HFFc6 (cell line): ENCODE results near the gene SPZ1. TPM values are rescaled to one million over a fixed set of nuclear protein-coding genes. Genes with fewer than 3 reads are reported as not detected.

Source experiments
- DNase-seq: peaks from one replicate; pipeline ENCODE4 v3.0.0-alpha.2; 2018
- H3K27ac Mint-ChIP-seq: 2 replicates; pipeline ENCODE4 v1.8.0; 2020; ENCODE audit warnings: mild to moderate bottlenecking, mixed read lengths
- H3K27me3 Mint-ChIP-seq: 2 replicates; pipeline ENCODE4 v1.8.0; 2021; ENCODE audit warnings: mild to moderate bottlenecking, moderate library complexity, mixed read lengths; ENCODE audit not compliant: insufficient read depth
- H3K36me3 Mint-ChIP-seq: 2 replicates; pipeline ENCODE4 v1.8.0; 2021; ENCODE audit warnings: low read depth, mixed read lengths
- H3K4me1 Mint-ChIP-seq: 2 replicates; pipeline ENCODE4 v1.8.0; 2020; ENCODE audit warnings: low read depth, mixed read lengths
- H3K4me3 Mint-ChIP-seq: 2 replicates; pipeline ENCODE4 v1.8.0; 2020; ENCODE audit warnings: mild to moderate bottlenecking, moderate library complexity, mixed read lengths
- H3K9me3 Mint-ChIP-seq: 2 replicates; pipeline ENCODE4 v1.8.0; 2020; ENCODE audit warnings: mild to moderate bottlenecking, mixed read lengths
- total RNA-seq, 6 experiments: library from RNA; stranded (reverse); fragmentation: NEBNext Ultra II Directional; extraction: Animal tissue kit (Norgen Biotek cat#: 25700); gene quantifications; 2 replicates in 1 of 6; 3 replicates in 5 of 6; pipeline ENCODE4 v1.2.3, GENCODE V29; 2021
- TF ChIP-seq, protein P1 (sequence below): fragments of 200-600 bp; sonication (generic); IDR thresholded peaks from 2 replicates; pipeline ENCODE4 v1.5.0; 2021; ENCODE audit warnings: antibody characterized with exemption, mild to moderate bottlenecking

Gene SPZ1
- total RNA-seq, 6 experiments from 2014 or later, result not detected

GRCh38 chr5:80283360-80283759 is 36.4 kb upstream of the SPZ1 start:
- no peaks in the 10 kb centered on the region for H3K36me3 Mint-ChIP-seq
- H3K27ac Mint-ChIP-seq, result no peak overlapping the region
- no peaks in the 10 kb centered on the region for H3K4me1 Mint-ChIP-seq
- H3K4me3 Mint-ChIP-seq, result no peak overlapping the region
- no peaks in the 10 kb centered on the region for H3K9me3 Mint-ChIP-seq
- TF ChIP-seq, protein P1, sequence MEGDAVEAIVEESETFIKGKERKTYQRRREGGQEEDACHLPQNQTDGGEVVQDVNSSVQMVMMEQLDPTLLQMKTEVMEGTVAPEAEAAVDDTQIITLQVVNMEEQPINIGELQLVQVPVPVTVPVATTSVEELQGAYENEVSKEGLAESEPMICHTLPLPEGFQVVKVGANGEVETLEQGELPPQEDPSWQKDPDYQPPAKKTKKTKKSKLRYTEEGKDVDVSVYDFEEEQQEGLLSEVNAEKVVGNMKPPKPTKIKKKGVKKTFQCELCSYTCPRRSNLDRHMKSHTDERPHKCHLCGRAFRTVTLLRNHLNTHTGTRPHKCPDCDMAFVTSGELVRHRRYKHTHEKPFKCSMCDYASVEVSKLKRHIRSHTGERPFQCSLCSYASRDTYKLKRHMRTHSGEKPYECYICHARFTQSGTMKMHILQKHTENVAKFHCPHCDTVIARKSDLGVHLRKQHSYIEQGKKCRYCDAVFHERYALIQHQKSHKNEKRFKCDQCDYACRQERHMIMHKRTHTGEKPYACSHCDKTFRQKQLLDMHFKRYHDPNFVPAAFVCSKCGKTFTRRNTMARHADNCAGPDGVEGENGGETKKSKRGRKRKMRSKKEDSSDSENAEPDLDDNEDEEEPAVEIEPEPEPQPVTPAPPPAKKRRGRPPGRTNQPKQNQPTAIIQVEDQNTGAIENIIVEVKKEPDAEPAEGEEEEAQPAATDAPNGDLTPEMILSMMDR, result no peak
- DNase-seq, result no peak
- peaks cover 10% of the 10 kb centered on the region for H3K27me3 Mint-ChIP-seq

DNA sequence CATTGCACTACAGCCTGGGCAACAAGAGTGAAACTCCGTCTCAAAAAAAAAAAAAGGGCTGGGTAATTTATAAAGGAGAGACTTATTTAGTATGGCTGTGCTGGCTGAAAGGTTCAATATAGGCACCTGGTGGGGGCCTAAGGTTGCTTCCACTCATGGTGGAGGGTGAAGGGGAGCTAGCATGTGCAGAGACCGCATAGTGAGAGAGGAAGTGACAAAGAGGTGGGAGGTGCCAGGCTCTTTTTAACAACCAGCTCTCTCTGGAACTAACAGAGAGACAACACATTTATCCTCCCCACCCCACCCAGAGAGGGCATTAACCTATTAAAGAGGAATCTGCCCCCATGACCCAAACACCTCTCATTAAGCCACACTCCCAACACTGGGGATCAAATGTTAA is 35.1 kb upstream of the SPZ1 start:
- Mint-ChIP-seq H3K4me3 (no peak overlapping the region), H3K9me3 (no peaks in the 10 kb centered on the region), H3K27ac (no peak overlapping the region), H3K27me3 (peaks cover 14% of the 10 kb centered on the region), H3K4me1 (no peaks in the 10 kb centered on the region), H3K36me3 (no peaks in the 10 kb centered on the region)
- DNase-seq, result no peak
- TF ChIP-seq, protein P1, result no peak

DNA sequence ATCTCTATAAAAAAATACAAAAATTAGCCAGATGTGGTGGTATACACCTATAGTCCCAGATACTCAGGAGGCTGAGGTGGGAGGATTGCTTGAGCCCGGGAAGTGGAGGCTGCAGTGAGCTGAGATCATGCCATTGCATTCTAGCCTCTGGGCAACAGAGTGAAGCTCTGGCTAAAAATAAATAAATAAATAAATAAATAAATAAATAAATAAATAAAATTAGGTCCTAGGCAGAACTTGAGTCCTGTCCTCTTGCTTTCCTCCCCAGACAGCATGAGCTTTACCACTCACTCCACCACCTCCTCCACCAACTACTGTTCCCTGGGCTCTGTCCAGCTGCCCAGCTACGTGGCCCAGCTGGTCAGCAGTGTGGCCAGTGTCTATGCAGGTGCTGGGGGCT is 31.6 kb upstream of the SPZ1 start:
- Mint-ChIP-seq H3K36me3 (no peaks in the 10 kb centered on the region), H3K9me3 (no peaks in the 10 kb centered on the region), H3K4me1 (no peaks in the 10 kb centered on the region), H3K4me3 (no peak overlapping the region), H3K27ac (no peak overlapping the region), H3K27me3 (peaks cover 14% of the 10 kb centered on the region)
- no peak for DNase-seq
- TF ChIP-seq, protein P1, result no peak

- TF ChIP-seq, protein P1, result no peak
- Mint-ChIP-seq H3K27ac (no peak overlapping the region), H3K9me3 (no peaks in the 10 kb centered on the region), H3K36me3 (no peaks in the 10 kb centered on the region), H3K4me3 (no peak overlapping the region), H3K4me1 (no peaks in the 10 kb centered on the region), H3K27me3 (peaks cover 12% of the 10 kb centered on the region)
- DNase-seq, result no peak
These were observed 30.5 kb upstream of the SPZ1 start for GRCh38 chr5:80289320-80289719.

GRCh38 chr5:80291761-80292160 is 28.0 kb upstream of the SPZ1 start:
- no peaks in the 10 kb centered on the region for H3K4me1 Mint-ChIP-seq
- H3K27ac Mint-ChIP-seq, result no peak overlapping the region
- H3K36me3 Mint-ChIP-seq, result no peaks in the 10 kb centered on the region
- no peak for DNase-seq
- H3K27me3 Mint-ChIP-seq, result peaks cover 7% of the 10 kb centered on the region
- TF ChIP-seq, protein P1, result no peak
- no peaks in the 10 kb centered on the region for H3K9me3 Mint-ChIP-seq
- H3K4me3 Mint-ChIP-seq, result no peak overlapping the region

GRCh38 chr5:80296121-80296520 is 23.7 kb upstream of the SPZ1 start:
- no peaks in the 10 kb centered on the region; the same call in 1 of the 2 replicates for H3K9me3 Mint-ChIP-seq
- H3K4me1 Mint-ChIP-seq, result no peaks in the 10 kb centered on the region
- no peaks in the 10 kb centered on the region for H3K36me3 Mint-ChIP-seq
- DNase-seq, result no peak
- peaks cover 3% of the 10 kb centered on the region for H3K27me3 Mint-ChIP-seq
- H3K27ac Mint-ChIP-seq, result no peak overlapping the region
- TF ChIP-seq, protein P1, result no peak
- H3K4me3 Mint-ChIP-seq, result no peak overlapping the region
